ENCODE measurements around the gene PLEKHA4. TPM values are rescaled to one million over a fixed set of nuclear protein-coding genes. Genes with fewer than 3 reads are reported as not detected.

Gene PLEKHA4
- total and polyA plus RNA-seq, 9 of the 15 experiments (the other 6 are each of a cell fraction or from before 2014, with no cell fraction given), result 0.07 to 30.8 (median 11.4) TPM

DNA sequence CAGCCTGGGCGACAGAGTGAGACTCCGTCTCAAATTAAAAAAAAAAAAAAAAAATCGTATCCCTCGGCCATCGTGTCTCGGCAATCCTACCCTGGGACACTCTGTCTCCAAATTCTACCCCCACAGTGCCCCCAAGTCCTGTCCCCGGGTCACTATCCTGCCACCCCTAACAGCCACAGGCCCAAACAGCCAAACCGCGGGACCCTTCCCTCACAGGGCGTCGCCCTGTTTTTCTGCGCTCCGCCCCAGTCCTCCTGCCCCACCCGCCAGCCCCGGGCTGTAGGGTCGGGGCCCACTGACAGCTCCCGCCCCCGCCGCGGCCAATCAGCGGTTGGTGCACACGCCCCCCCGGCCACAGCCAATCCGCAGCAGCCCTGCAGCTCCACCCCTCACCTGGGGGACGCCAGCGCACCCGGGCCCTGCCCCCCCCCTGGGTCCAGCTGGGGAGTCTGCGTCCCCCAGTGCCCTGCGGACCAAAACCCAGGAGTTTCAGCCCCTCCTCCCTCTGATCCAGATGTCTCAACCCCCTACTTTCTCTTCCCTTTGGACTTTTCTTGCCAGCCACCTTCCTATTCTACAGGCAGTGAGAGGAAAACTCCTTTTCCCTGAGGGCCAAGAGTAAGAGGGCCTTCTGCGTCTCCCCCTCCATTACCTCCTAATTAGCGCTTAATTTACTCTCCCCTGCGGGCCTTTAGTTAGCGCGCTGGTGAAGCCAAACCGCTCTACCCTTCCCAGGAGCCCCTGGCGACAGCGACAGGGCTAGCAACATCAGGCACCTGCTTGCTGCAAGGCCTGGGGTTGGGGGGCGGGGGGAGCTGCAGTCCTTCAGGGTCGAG, 56.1 kb downstream of the PLEKHA4 start (continued):
- TF ChIP-seq, protein P1, sequence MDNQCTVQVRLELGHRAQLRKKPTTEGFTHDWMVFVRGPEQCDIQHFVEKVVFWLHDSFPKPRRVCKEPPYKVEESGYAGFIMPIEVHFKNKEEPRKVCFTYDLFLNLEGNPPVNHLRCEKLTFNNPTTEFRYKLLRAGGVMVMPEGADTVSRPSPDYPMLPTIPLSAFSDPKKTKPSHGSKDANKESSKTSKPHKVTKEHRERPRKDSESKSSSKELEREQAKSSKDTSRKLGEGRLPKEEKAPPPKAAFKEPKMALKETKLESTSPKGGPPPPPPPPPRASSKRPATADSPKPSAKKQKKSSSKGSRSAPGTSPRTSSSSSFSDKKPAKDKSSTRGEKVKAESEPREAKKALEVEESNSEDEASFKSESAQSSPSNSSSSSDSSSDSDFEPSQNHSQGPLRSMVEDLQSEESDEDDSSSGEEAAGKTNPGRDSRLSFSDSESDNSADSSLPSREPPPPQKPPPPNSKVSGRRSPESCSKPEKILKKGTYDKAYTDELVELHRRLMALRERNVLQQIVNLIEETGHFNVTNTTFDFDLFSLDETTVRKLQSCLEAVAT (IDR thresholded peaks at IDR 0.05), result peak in 1 of 2 experiments; percentile 82; a peak in 1 of 4 replicates
- no peak for TF ChIP-seq ZNF589 (CRISPR knock-in tag; IDR thresholded peaks at IDR 0.05; ENCODE audit: low read depth)
- peak in 1 of 2 experiments; percentile 42; a peak in 2 of 4 replicates for TF ChIP-seq FOXK2 (conservative IDR thresholded peaks at IDR 0.05 in 1 of 2, IDR thresholded peaks at IDR 0.05 in 1 of 2; ENCODE audit: low read depth in 2 of 2)
- TF ChIP-seq PURB (CRISPR knock-in tag; IDR thresholded peaks at IDR 0.05; ENCODE audit: low read depth), result no peak
- TF ChIP-seq, protein P2, sequence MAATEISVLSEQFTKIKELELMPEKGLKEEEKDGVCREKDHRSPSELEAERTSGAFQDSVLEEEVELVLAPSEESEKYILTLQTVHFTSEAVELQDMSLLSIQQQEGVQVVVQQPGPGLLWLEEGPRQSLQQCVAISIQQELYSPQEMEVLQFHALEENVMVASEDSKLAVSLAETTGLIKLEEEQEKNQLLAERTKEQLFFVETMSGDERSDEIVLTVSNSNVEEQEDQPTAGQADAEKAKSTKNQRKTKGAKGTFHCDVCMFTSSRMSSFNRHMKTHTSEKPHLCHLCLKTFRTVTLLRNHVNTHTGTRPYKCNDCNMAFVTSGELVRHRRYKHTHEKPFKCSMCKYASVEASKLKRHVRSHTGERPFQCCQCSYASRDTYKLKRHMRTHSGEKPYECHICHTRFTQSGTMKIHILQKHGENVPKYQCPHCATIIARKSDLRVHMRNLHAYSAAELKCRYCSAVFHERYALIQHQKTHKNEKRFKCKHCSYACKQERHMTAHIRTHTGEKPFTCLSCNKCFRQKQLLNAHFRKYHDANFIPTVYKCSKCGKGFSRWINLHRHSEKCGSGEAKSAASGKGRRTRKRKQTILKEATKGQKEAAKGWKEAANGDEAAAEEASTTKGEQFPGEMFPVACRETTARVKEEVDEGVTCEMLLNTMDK (IDR thresholded peaks at IDR 0.05; ENCODE audit: borderline replicate concordance, insufficient read depth, low read depth, low read length, poor library complexity, severe bottlenecking), result no peak
- no peak for TF ChIP-seq SLC30A9 (CRISPR knock-in tag; IDR thresholded peaks at IDR 0.05)
- TF ChIP-seq MCM3 (IDR thresholded peaks at IDR 0.05), result no peak
- TF ChIP-seq SMARCC2 (IDR thresholded peaks at IDR 0.05; ENCODE audit: low read depth), result no peak
- TF ChIP-seq, protein P3, sequence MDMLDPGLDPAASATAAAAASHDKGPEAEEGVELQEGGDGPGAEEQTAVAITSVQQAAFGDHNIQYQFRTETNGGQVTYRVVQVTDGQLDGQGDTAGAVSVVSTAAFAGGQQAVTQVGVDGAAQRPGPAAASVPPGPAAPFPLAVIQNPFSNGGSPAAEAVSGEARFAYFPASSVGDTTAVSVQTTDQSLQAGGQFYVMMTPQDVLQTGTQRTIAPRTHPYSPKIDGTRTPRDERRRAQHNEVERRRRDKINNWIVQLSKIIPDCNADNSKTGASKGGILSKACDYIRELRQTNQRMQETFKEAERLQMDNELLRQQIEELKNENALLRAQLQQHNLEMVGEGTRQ (CRISPR knock-in tag; IDR thresholded peaks at IDR 0.05), result no peak
- TF ChIP-seq, protein P4, sequence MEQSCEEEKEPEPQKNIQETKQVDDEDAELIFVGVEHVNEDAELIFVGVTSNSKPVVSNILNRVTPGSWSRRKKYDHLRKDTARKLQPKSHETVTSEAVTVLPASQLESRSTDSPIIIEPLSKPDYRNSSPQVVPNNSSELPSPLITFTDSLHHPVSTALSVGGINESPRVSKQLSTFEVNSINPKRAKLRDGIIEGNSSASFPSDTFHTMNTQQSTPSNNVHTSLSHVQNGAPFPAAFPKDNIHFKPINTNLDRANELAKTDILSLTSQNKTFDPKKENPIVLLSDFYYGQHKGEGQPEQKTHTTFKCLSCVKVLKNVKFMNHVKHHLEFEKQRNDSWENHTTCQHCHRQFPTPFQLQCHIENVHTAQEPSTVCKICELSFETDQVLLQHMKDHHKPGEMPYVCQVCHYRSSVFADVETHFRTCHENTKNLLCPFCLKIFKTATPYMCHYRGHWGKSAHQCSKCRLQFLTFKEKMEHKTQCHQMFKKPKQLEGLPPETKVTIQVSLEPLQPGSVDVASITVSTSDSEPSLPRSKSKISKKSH (CRISPR knock-in tag; IDR thresholded peaks at IDR 0.05), result no peak
- TF ChIP-seq CHD1 (IDR thresholded peaks at IDR 0.05; ENCODE audit: low read length), result no peak
- no peak for TF ChIP-seq MAFG (tag; conservative IDR thresholded peaks at IDR 0.05)
- TF ChIP-seq, protein P5, sequence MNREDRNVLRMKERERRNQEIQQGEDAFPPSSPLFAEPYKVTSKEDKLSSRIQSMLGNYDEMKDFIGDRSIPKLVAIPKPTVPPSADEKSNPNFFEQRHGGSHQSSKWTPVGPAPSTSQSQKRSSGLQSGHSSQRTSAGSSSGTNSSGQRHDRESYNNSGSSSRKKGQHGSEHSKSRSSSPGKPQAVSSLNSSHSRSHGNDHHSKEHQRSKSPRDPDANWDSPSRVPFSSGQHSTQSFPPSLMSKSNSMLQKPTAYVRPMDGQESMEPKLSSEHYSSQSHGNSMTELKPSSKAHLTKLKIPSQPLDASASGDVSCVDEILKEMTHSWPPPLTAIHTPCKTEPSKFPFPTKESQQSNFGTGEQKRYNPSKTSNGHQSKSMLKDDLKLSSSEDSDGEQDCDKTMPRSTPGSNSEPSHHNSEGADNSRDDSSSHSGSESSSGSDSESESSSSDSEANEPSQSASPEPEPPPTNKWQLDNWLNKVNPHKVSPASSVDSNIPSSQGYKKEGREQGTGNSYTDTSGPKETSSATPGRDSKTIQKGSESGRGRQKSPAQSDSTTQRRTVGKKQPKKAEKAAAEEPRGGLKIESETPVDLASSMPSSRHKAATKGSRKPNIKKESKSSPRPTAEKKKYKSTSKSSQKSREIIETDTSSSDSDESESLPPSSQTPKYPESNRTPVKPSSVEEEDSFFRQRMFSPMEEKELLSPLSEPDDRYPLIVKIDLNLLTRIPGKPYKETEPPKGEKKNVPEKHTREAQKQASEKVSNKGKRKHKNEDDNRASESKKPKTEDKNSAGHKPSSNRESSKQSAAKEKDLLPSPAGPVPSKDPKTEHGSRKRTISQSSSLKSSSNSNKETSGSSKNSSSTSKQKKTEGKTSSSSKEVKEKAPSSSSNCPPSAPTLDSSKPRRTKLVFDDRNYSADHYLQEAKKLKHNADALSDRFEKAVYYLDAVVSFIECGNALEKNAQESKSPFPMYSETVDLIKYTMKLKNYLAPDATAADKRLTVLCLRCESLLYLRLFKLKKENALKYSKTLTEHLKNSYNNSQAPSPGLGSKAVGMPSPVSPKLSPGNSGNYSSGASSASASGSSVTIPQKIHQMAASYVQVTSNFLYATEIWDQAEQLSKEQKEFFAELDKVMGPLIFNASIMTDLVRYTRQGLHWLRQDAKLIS (CRISPR knock-in tag; IDR thresholded peaks at IDR 0.05), result no peak
- no peak for TF ChIP-seq ZNF165 (CRISPR knock-in tag; IDR thresholded peaks at IDR 0.05; ENCODE audit: borderline replicate concordance)
- TF ChIP-seq ZKSCAN3 (CRISPR knock-in tag; IDR thresholded peaks at IDR 0.05), result no peak
- TF ChIP-seq MTA2 (IDR thresholded peaks at IDR 0.05; ENCODE audit: low read depth), result no peak
- TF ChIP-seq THRAP3 (IDR thresholded peaks at IDR 0.05; ENCODE audit: borderline replicate concordance), result no peak
- no peak for TF ChIP-seq ETV5 (CRISPR knock-in tag; IDR thresholded peaks at IDR 0.05; ENCODE audit: low read depth)
